Effector memory CD4-positive, alpha-beta T cell (primary cell): ENCODE measurements around the gene PERP.

Source experiments
- DNase-seq, 3 donors: peaks; one replicate each; pipeline ENCODE4 v3.0.0-alpha.2; 2020
- H3K27ac ChIP-seq: 2 replicates; pipeline ENCODE4 v1.7.0; 2013; ENCODE audit warnings: mild to moderate bottlenecking, low read length, moderate library complexity; ENCODE audit not compliant: insufficient read depth, poor library complexity, severe bottlenecking
- H3K27me3 ChIP-seq: replicated peaks from 2 replicates; pipeline ENCODE4 v1.7.0; 2013; ENCODE audit warnings: mild to moderate bottlenecking, low read length; ENCODE audit not compliant: insufficient read depth, control insufficient read depth, poor library complexity, severe bottlenecking
- H3K36me3 ChIP-seq: 2 replicates; pipeline ENCODE4 v1.7.0; 2013; ENCODE audit warnings: mild to moderate bottlenecking, low read length, moderate library complexity; ENCODE audit not compliant: control insufficient read depth, insufficient read depth
- H3K4me1 ChIP-seq: 2 replicates; pipeline ENCODE4 v1.7.0; 2013; ENCODE audit warnings: low read length, mild to moderate bottlenecking; ENCODE audit not compliant: control insufficient read depth, insufficient read depth, poor library complexity, severe bottlenecking
- H3K4me3 ChIP-seq: 2 replicates; pipeline ENCODE4 v1.7.0; 2013; ENCODE audit warnings: low read length, low read depth, mild to moderate bottlenecking; ENCODE audit not compliant: insufficient read depth, poor library complexity, severe bottlenecking
- H3K9me3 ChIP-seq: 2 replicates; pipeline ENCODE4 v1.7.0; 2013; ENCODE audit warnings: mild to moderate bottlenecking, low read length, moderate library complexity; ENCODE audit not compliant: control insufficient read depth

Gene PERP

DNA sequence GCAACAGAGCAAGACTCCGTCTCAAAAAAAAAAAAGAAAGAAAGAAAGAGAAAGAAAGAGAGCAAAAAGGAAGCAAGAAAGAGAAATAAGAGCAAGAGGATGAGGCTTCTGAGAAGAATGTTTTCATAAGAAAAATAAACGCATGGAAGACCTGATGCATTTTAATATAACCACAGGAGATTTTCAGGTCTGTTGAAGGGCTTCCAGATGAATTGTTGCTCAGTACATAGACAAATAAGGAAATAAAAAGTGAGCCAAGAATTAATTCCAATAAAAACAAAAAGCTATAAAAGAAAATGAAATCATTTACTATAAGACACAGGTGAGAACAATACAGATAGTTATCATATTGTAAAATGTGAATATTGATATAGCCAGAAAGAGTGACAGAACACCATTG lies 43.5 kb downstream of the PERP start:
- no peaks in the 10 kb centered on the region for H3K36me3 ChIP-seq
- DNase-seq, result no peak
- H3K4me1 ChIP-seq, result no peaks in the 10 kb centered on the region
- no peak overlapping the region for H3K4me3 ChIP-seq
- H3K27me3 ChIP-seq, result no peaks in the 10 kb centered on the region
- no peak overlapping the region for H3K27ac ChIP-seq
- H3K9me3 ChIP-seq, result no peaks in the 10 kb centered on the region

DNA sequence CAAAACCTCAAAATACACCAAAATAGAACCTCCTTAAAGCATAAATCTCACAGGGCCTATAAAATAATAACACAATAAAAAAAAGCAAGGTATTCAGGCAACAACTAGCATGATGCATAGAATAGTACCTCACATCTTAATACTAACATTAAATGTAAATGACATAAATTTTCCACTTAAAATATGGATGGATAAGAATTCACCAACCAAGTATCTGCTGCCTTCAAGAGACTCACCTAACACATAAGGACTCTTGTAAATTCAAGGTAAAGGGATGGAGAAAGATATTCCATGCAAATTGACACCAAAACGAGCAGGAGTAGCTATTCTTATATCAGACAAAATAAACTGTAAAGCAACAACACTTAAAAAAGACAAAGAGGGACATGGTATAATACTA lies 52.2 kb downstream of the PERP start:
- Histone ChIP-seq H3K4me1 (no peaks in the 10 kb centered on the region), H3K36me3 (no peaks in the 10 kb centered on the region), H3K9me3 (no peaks in the 10 kb centered on the region), H3K4me3 (no peak overlapping the region), H3K27ac (no peak overlapping the region), H3K27me3 (no peaks in the 10 kb centered on the region)
- no peak for DNase-seq

DNA sequence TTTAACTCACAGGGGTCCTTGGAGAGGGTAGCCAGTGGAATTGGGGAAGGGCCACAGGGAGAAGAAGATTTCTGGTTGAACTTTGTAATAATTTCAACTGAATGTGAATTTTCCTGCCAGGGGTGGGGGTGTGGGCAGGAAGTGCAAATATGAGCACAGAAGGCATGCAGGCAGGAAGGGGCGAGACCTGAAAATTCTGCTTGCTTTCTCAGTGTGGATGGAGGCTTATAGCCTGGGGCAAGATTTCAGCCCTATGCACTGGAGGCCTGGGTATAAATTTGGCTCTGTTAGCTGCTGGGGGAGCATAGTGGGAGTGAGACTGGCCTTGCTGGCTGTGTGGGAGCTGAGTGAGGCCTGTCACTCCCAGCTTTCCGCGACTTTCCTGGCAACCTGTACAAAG lies 54.4 kb downstream of the PERP start:
- DNase-seq, result no peak
- Histone ChIP-seq H3K36me3 (no peaks in the 10 kb centered on the region), H3K27me3 (no peaks in the 10 kb centered on the region), H3K4me3 (no peak overlapping the region), H3K4me1 (no peaks in the 10 kb centered on the region), H3K27ac (no peak overlapping the region), H3K9me3 (no peaks in the 10 kb centered on the region)

DNA sequence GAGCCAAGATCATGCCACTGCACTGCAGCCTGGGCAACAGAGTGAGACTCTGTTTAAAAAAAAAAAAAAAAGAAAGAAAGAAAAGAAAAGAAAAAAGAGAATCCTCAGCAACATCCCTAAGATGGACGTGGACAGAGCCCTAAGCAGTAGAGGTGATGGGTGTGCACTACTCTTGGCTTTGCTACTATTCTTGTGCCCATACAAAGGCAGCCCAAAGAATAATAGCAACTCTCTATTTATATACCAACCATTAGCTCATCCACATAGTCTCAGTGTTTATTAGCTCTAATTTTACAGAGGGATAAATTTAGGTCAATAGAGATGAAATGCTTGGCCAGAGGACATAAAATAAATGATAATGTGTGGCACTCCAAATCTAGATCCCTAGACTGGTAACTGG lies 62.2 kb downstream of the PERP start:
- DNase-seq, result no peak
- Histone ChIP-seq H3K4me3 (no peak overlapping the region), H3K9me3 (no peaks in the 10 kb centered on the region), H3K4me1 (no peaks in the 10 kb centered on the region), H3K36me3 (no peaks in the 10 kb centered on the region), H3K27ac (no peak overlapping the region), H3K27me3 (no peaks in the 10 kb centered on the region)

DNA sequence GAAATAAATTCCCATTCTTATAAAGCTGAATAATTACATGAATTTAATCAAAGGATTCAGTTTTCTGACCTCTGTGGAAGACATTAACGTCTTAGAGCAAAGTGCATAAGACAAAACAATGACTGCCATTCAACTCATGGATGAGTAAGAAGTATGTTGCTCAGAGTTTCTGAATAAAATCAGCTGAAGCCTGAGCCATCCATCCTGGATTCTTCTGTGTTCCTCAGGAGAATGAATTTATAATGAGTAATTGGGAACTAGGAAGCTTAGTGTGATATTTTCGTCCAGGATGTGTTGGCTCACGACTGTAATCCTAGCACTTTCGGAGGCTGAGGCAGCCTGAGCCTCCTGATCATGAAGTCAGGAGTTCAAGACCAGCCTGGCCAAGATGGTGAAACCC lies 62.8 kb downstream of the PERP start:
- no peaks in the 10 kb centered on the region for H3K4me1 ChIP-seq
- H3K36me3 ChIP-seq, result no peaks in the 10 kb centered on the region
- H3K27ac ChIP-seq, result no peak overlapping the region
- no peak overlapping the region for H3K4me3 ChIP-seq
- no peak for DNase-seq
- no peaks in the 10 kb centered on the region for H3K27me3 ChIP-seq
- no peaks in the 10 kb centered on the region for H3K9me3 ChIP-seq
